Heart left ventricle (tissue), 16 donors: ENCODE data around the gene PKLR. TPM values are rescaled to one million over a fixed set of nuclear protein-coding genes. Genes with fewer than 3 reads are reported as not detected.

Experiments used
- ATAC-seq, 4 donors: fragments of 200-7000 bp; cut with Tn5 transposase; one replicate each; pipeline ENCODE4 v1.9.1; 2020 to 2022; ENCODE audit warnings: moderate library complexity in 4 of 4, mild to moderate bottlenecking in 3 of 4, moderate number of reproducible peaks in 1 of 4
- DNase-seq, 5 donors: peaks; one replicate each; pipeline ENCODE4 v3.0.0-alpha.2; 2020
- H3K27ac ChIP-seq, 12 donors: fragments of 200-600 bp; sonication (generic) in 4 of 12; one replicate each; pipeline versions ENCODE4 v1.5.0 to v1.8.0; 2016 to 2022; ENCODE audit warnings: mild to moderate bottlenecking in 2 of 12
- H3K27me3 ChIP-seq, 9 donors: fragments of 200-600 bp; sonication (generic) in 2 of 9; one replicate each; pipeline versions ENCODE4 v1.5.1 to v1.8.0; 2016 to 2022; ENCODE audit warnings: mild to moderate bottlenecking in 3 of 9
- H3K36me3 ChIP-seq, 9 donors: fragments of 200-600 bp; sonication (generic) in 2 of 9; one replicate each; pipeline versions ENCODE4 v1.5.0 to v1.8.0; 2018 to 2022; ENCODE audit warnings: mild to moderate bottlenecking in 2 of 9
- H3K4me1 ChIP-seq, 12 donors: fragments of 200-600 bp; sonication (generic) in 4 of 12; one replicate each; pipeline versions ENCODE4 v1.5.0 to v1.8.0; 2016 to 2022; ENCODE audit warnings: mild to moderate bottlenecking in 3 of 12
- H3K4me3 ChIP-seq, 12 donors: fragments of 200-600 bp; sonication (generic) in 4 of 12; one replicate each; pipeline versions ENCODE4 v1.5.0 to v1.8.0; 2017 to 2022; ENCODE audit warnings: mild to moderate bottlenecking in 9 of 12, moderate library complexity in 4 of 12
- H3K9me3 ChIP-seq, 12 donors: fragments of 200-600 bp; sonication (generic) in 4 of 12; one replicate each; pipeline versions ENCODE4 v1.5.0 to v1.8.0; 2016 to 2022; ENCODE audit warnings: mild to moderate bottlenecking in 1 of 12
- POLR2A ChIP-seq, 2 donors: fragments of 450-650 bp; IDR thresholded peaks; one replicate each; pipeline ENCODE4 v1.6.1; 2017; ENCODE audit warnings: antibody characterized with exemption in 2 of 2, mild to moderate bottlenecking in 2 of 2, moderate library complexity in 2 of 2
- WGBS, 4 donors: extraction: QIAGEN DNeasy Blood & Tissue Kit in 2 of 4; methylation state at CpG; one replicate each; pipeline versions ENCODE4 v1.1.5 to v1.1.7; 2013 to 2018; 5-methylcytosine and 5-hydroxymethylcytosine counted together
- intact Hi-C, 10 donors: fragments of 100-400 bp; cut with DNase I; formaldehyde crosslinking; loops; one replicate each; pipeline versions ENCODE4 v1.11.1 to v1.14.2; 2022
- polyA plus RNA-seq, 2 donors: library from polyadenylated mRNA; stranded (reverse); fragments of 200-250 nt; gene quantifications; one replicate each; pipeline ENCODE4 v1.2.3, GENCODE V29; 2013
- total RNA-seq, 9 donors: library from RNA; depleted of rRNA in 2 of 9; stranded (reverse); fragments of >200 nt in 2 of 9; fragmentation: NEBNext Ultra II Directional in 3 of 9; extraction: Animal tissue kit (Norgen Biotek cat#: 25700) in 3 of 9; gene quantifications; one replicate each; pipeline versions ENCODE4 v1.1.0 to v1.2.4, GENCODE V29; 2016 to 2023
- TF ChIP-seq, protein P1 (sequence below), 12 donors: fragments of 200-600 bp; sonication (generic) in 4 of 12; IDR thresholded peaks; one replicate each; pipeline versions ENCODE4 v1.5.0 to v1.8.0; 2018 to 2022; ENCODE audit warnings: antibody characterized with exemption in 12 of 12, mild to moderate bottlenecking in 5 of 12
- donor health status: ischemic (EF 13 %, LVEDD 7.1; RV severe dilation, severe dysfunction).
- donor health status: healthy with polysubstance abuse.
- donor health status: DM: no; HTN: yes; CAD: no.
- donor health status: DM: no; HTN: no; CAD: no.
- donor health status: ischemic (EF 25% LVEDD 6.9; RV normal size, moderate dysfunction).
- donor health status: ischemic (EF 25% LVEDD 5.7; RV mildly dilated, moderate dysfunction).
- donor health status: healthy.
- donor health status: DM: yes; HTN: yes; CAD: no.
- donor health status: ischemic (EF 35%, LVEDD 5.7; RV mildly dilated, moderate dysfunction).
- donor health status: nonischemic (EF 11% LVEDD 7.7; RV severe dilation, severe dysfunction).
- donor health status: DM: yes; HTN: yes; CAD: no.
- donor health status: PGD.
- donor health status: ischemic (EF 29% LVEDD 5.4; RV normal size, mild dysfunction).
- donor health status: nonischemic (EF 23%, LVEDD 6.1; RV moderate dilation, normal function).

Gene PKLR
- total and polyA plus RNA-seq, 11 donors, result 0.09 TPM; not detected in 10

DNA sequence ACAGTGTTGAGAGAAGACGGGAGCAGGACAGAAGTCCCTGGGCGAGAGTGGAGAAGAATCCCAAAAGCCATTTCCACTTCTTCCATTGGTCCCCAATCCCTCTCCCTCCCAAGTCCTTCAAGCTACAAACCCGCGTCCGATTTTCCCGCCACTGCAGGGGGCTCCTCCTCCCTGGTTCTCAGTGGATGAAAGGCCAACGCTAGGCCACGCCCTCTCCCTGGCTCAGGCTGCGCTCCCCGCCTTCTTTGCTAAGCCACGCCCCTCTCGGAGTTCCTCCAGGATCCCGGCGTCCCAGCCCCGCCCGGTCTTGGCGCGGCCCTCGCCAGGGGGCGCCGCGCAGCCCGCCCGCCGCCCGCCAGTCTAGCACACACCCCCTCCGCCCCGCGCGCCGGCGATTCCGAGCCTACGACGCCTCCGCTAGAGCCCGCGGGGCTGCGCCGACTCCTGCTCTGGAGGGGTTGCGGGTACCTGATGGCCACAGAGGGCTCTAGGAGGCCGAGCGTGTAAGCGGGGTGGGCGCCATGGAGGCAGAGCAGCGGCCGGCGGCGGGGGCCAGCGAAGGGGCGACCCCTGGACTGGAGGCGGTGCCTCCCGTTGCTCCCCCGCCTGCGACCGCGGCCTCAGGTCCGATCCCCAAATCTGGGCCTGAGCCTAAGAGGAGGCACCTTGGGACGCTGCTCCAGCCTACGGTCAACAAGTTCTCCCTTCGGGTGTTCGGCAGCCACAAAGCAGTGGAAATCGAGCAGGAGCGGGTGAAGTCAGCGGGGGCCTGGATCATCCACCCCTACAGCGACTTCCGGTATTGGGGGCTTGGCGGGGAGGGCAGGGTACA lies 24.0 kb downstream of the PKLR start, which contains the start of gene HCN3:
Gene HCN3 (plus strand): TSS at position 394 of the 832 bp plus-strand sequence. CDS start 128 bp downstream, at position 522.
- peak within 1 kb of the TSS; percentile 16 to 69 (median 52) for H3K27ac ChIP-seq
- H3K36me3 ChIP-seq, result no peaks in the 10 kb centered on the region
- ATAC-seq (peak; percentile 89 to 94 (median 92)), DNase-seq (peak; percentile 98 to 99 (median 98))
- TF ChIP-seq, protein P1, sequence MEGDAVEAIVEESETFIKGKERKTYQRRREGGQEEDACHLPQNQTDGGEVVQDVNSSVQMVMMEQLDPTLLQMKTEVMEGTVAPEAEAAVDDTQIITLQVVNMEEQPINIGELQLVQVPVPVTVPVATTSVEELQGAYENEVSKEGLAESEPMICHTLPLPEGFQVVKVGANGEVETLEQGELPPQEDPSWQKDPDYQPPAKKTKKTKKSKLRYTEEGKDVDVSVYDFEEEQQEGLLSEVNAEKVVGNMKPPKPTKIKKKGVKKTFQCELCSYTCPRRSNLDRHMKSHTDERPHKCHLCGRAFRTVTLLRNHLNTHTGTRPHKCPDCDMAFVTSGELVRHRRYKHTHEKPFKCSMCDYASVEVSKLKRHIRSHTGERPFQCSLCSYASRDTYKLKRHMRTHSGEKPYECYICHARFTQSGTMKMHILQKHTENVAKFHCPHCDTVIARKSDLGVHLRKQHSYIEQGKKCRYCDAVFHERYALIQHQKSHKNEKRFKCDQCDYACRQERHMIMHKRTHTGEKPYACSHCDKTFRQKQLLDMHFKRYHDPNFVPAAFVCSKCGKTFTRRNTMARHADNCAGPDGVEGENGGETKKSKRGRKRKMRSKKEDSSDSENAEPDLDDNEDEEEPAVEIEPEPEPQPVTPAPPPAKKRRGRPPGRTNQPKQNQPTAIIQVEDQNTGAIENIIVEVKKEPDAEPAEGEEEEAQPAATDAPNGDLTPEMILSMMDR (IDR thresholded peaks at IDR 0.05), result peak; percentile 58 to 98 (median 86)
- peak in 1 of 2 donors; percentile 25 for TF ChIP-seq POLR2A (IDR thresholded peaks at IDR 0.05)
- intact Hi-C loops, result loop anchor here in 8 of 10 donors (1.0 to 5.0 kb wide), 4 partner anchors 31 to 46 kb away; partner anchors contain the start of genes RUSC1 (in 6 of the 8) and FDPS (in 4 of the 8)
- H3K27me3 ChIP-seq, result no peaks in the 10 kb centered on the region
- H3K4me3 ChIP-seq, result peak within 1 kb of the TSS; percentile 33 to 82 (median 70)
- 0 to 1% (median 1%) methylated on average over 40 to 68 of the region's 68 CpGs for WGBS, 4 donors
- peaks cover 4 to 31% (median 21%) of the 10 kb centered on the region in 12 donors for H3K4me1 ChIP-seq
- no peaks in the 10 kb centered on the region for H3K9me3 ChIP-seq

DNA sequence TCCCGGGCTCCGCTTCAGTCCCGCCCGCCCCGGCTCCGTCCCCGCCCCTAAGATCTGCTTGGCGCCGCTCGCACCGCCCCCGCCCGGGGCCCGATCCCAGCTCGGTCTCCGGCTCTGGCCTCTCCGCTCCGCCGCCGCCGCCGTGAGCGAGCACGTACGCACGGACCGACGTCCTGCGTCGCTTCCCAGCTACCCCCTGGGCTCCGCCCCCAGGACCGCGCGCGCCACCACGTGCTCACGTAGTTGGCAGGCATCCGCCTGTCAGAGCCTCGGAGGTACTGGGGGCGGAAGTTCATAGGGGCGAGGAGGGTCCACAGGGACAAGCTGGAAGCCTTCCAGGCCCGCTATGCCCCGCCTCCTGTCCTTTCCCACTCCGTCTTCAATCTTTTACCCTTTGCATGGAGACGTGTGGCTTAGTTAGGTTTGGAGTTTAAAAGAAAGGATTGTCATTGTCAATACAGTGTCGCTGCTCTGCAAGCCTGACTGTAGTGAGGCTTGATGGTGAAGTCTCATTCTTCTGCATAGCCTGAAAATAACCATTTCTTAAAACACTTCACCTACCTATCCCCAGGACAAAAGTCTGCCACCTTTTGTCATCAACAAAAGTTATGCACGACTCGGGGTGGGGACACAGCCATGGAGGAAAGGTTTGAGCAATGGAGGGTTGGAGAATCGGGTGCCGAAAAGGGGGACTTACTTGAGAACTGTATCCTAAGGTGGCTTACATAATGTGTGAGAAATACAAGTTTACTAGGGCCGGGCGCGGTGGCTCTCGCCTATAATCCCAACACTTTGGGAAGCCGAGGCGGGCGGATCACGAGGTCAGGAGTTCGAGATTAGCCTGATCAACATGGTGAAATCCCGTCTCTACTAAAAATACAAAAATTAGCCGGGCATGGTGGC lies 27.6 kb downstream of the PKLR start, which contains the start of gene CLK2:
Gene CLK2 (minus strand): TSS at position 162 of the 903 bp plus-strand sequence. CDS start 2,527 bp downstream, outside the sequence.
- peak; percentile 92 to 96 (median 94) for ATAC-seq
- Histone ChIP-seq H3K4me1 (peaks cover 7 to 46% (median 33%) of the 10 kb centered on the region in 12 donors), H3K27me3 (no peaks in the 10 kb centered on the region), H3K4me3 (peak within 1 kb of the TSS; percentile 67 to 94 (median 77)), H3K9me3 (no peaks in the 10 kb centered on the region), H3K36me3 (peaks cover 5 to 31% (median 29%) of the 10 kb centered on the region in 9 donors), H3K27ac (peak within 1 kb of the TSS; percentile 66 to 97 (median 95))
- DNase-seq, result peak; percentile 96 to 99 (median 97)
- peak in 1 of 2 donors; percentile 81 for TF ChIP-seq POLR2A (IDR thresholded peaks at IDR 0.05)
- TF ChIP-seq, protein P1 (IDR thresholded peaks at IDR 0.05), result no peak
- 12 to 34% (median 15%) methylated on average over 26 to 61 of the region's 61 CpGs for WGBS, 4 donors
- intact Hi-C loops, result loop anchor here in 3 of 10 donors (1.0 to 2.0 kb wide), 3 partner anchors 35 to 51 kb away; partner anchors contain the start of genes FDPS (in 1 of the 3) and RUSC1 (in 1 of the 3)

DNA sequence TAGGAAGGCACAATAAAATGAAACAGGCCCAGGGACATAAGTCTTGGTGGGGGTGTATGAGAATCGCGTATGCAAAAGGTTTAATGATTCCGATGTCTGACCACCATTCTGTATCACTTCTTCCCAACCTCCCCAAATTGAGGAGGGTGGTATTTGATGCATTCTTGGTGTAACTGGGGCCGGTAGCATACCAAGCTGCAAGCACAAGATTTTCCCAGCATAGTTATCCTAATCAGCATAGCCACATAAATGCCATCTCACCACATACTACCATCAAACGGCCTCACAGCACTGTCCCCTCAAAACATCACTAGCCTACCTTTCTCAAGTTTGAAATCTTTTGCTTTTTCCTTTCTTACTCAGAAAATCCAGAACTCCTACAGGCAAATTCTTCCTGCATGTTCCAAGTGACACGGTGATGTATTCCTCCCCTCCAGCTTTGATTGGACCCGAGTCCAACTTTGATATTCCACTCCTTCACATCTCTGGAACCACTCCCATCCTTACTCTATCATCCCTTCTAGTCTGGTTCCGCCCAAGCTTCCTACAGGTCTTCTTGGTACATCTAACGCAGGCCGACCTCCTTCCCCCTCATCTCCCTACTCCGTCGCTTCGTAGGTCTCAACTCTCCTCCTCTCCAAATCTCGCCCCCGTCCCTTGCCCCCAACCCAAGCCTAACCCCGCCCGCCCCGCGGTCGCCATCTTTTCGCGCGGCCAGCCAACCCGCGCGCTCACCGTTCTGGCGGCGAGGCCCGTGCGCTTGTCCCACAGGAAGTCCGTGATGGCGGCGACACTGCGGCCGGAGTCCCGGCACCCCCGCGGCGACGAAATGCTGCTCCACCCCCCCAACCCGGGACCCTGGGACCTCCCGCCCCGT lies 28.5 kb downstream of the PKLR start:
- Histone ChIP-seq H3K27ac (peak overlapping the region; percentile 66 to 97 (median 95)), H3K4me1 (peaks cover 3 to 41% (median 28%) of the 10 kb centered on the region in 12 donors), H3K27me3 (no peaks in the 10 kb centered on the region), H3K36me3 (peaks cover 5 to 40% (median 38%) of the 10 kb centered on the region in 9 donors), H3K4me3 (peak overlapping the region; percentile 67 to 94 (median 77)), H3K9me3 (no peaks in the 10 kb centered on the region)
- TF ChIP-seq POLR2A (IDR thresholded peaks at IDR 0.05), result no peak
- TF ChIP-seq, protein P1 (IDR thresholded peaks at IDR 0.05), result no peak
- 4 to 5% (median 5%) methylated on average over 37 to 44 of the region's 44 CpGs for WGBS, 4 donors
- no peak for DNase-seq
- ATAC-seq, result peak in 3 of 4 donors; percentile 12 to 59 (median 58)
- intact Hi-C loops, result loop anchor here in 2 of 10 donors (1.0 kb wide), 2 partner anchors 36 to 52 kb away; partner anchors contain the start of gene FDPS (in 1 of the 2)
